Fibroblast of the conjunctiva (primary cell): ENCODE data around the gene KDM8.
A peak's percentile ranks its signal among the peaks of the same experiment; 100 is the strongest.
"Not testable (repeated sequence)": the region's sequence is repeated elsewhere in the genome, so short reads cannot be mapped to it uniquely, and the experiment has no call there.

ENCODE experiments used
- DNase-seq: peaks from one replicate; pipeline ENCODE4 v3.0.0-alpha.2; 2010; ENCODE audit warnings: low read depth

Gene KDM8

GRCh38 chr16:27244363-27244755, 41.0 kb downstream of the KDM8 start:
- no peak for DNase-seq

GRCh38 chr16:27245276-27246172, 42.2 kb downstream of the KDM8 start:
- peak; percentile 54 for DNase-seq

- no peak for DNase-seq
Observed at GRCh38 chr16:27246439-27246838, 43.1 kb downstream of the KDM8 start.

- DNase-seq = not testable (repeated sequence)
Observed at GRCh38 chr16:27247076-27247475, 43.8 kb downstream of the KDM8 start.

GRCh38 chr16:27248036-27248435, 44.7 kb downstream of the KDM8 start:
- DNase-seq = no peak

- DNase-seq = not testable (repeated sequence)
Observed at GRCh38 chr16:27248886-27249285, 45.6 kb downstream of the KDM8 start.

- no peak for DNase-seq
Observed at GRCh38 chr16:27251541-27252205, 48.3 kb downstream of the KDM8 start.

GRCh38 chr16:27252206-27252585, 48.9 kb downstream of the KDM8 start:
- no peak for DNase-seq

GRCh38 chr16:27253526-27253930, 50.2 kb downstream of the KDM8 start:
- DNase-seq = no peak

GRCh38 chr16:27254262-27254811, 51.0 kb downstream of the KDM8 start:
- DNase-seq = no peak

GRCh38 chr16:27256861-27257260, 53.5 kb downstream of the KDM8 start:
- DNase-seq = no peak

GRCh38 chr16:27257271-27257670, 53.9 kb downstream of the KDM8 start:
- DNase-seq = no peak

- DNase-seq = no peak
Observed at GRCh38 chr16:27258241-27258734, 55.0 kb downstream of the KDM8 start.

GRCh38 chr16:27259710-27260109, 56.4 kb downstream of the KDM8 start:
- DNase-seq = no peak

- DNase-seq = not testable (repeated sequence)
Observed at GRCh38 chr16:27262904-27263423, 59.6 kb downstream of the KDM8 start.

- no peak for DNase-seq
Observed at GRCh38 chr16:27264151-27264550, 60.8 kb downstream of the KDM8 start.

GRCh38 chr16:27265982-27266381, 62.7 kb downstream of the KDM8 start:
- DNase-seq = no peak

GRCh38 chr16:27267037-27267677, 63.8 kb downstream of the KDM8 start:
- DNase-seq = no peak

GRCh38 chr16:27268376-27269299, 65.3 kb downstream of the KDM8 start, which contains the start of gene NSMCE1:
Gene NSMCE1, minus strand, starts transcription at chr16:27268772. Its CDS starts 11,202 bp downstream, at chr16:27257570.
- peak; percentile 89 for DNase-seq

GRCh38 chr16:27269300-27270150, 66.2 kb downstream of the KDM8 start:
- DNase-seq = no peak
